ENCODE measurements around the gene HES4. TPM values are rescaled to one million over a fixed set of nuclear protein-coding genes. Genes with fewer than 3 reads are reported as not detected.

The HES4 gene, protein sequence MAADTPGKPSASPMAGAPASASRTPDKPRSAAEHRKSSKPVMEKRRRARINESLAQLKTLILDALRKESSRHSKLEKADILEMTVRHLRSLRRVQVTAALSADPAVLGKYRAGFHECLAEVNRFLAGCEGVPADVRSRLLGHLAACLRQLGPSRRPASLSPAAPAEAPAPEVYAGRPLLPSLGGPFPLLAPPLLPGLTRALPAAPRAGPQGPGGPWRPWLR
- total RNA-seq (2014; rRNA removed; shearing (Covaris generic)), result 110 and 139 TPM in 2 replicates

DNA sequence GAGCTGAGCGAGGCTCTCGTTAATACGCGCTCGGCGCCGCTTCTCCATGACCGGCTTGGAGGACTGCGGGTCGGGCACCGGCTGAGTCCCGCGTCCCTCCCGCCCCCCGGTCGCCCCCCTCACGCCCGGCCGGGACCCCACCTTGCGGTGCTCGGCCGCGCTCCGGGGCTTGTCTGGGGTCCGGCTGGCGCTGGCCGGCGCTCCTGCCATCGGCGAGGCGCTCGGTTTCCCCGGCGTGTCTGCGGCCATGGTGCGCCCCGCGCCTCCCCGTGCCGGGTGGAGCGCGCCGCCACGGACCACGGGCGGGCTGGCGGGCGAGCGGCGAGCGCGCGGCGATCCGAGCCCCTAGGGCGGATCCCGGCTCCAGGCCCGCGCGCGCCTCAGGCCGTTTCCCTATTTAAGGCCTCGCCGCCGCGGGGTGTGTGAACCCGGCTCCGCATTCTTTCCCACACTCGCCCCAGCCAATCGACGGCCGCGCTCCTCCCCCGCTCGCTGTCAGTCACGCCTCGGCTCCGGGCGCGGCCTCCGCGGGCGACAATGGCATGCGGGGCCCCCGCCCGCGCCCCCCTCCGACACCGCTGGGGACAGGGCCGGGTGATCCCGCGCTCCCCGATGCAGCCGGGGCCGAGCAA, at the start of gene HES4:
TSS of gene HES4 (minus strand) at position 373 of the 632 bp plus-strand sequence. CDS start at position 249, 124 bp downstream.
- peak; percentile 90 for DNase-seq (ENCODE audit: low spot score)

DNA sequence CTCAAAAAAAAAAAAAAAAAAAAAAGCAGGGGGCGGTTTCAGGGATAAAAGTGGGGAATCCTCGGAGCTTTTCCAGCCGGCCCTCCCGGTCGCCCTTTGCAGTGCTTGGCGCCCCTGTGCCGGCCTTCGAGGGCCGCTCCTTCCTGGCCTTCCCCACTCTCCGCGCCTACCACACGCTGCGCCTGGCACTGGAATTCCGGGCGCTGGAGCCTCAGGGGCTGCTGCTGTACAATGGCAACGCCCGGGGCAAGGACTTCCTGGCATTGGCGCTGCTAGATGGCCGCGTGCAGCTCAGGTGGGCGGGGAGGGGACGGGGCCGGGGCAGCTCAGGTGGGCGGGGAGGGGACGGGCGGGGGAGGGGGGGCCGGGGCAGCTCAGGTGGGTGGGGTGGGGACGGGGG, 48.9 kb upstream of the HES4 start:
- peak; percentile 63 for DNase-seq (ENCODE audit: low spot score)

DNA sequence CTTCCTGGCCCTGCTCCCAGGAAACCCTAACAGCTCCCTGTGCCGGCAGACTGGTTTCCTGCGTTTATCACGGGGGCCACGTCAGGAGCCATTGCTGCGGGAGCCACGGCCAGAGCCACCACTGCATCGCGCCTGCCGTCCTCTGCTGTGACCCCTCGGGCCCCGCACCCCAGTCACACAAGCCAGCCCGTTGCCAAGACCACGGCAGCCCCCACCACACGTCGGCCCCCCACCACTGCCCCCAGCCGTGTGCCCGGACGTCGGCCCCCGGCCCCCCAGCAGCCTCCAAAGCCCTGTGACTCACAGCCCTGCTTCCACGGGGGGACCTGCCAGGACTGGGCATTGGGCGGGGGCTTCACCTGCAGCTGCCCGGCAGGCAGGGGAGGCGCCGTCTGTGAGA, 48.1 kb upstream of the HES4 start:
- DNase-seq (ENCODE audit: low spot score), result no peak

DNA sequence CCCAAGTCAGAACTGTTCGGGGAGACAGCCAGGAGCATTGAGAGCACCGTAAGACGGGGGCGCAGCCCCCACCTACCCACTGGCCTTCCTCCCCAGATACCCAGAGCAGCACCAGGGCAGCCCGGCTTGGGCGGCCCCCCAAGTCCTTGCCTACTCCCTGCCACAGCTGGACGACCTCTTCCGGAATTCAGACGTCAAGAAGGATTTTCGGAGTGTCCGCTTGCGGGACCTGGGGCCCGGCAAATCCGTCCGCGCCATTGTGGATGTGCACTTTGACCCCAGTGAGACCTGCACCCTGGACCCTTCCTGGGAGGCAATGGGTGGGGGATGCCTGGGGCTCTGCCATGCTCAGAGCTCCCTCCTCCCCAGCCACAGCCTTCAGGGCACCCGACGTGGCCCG, 47.5 kb upstream of the HES4 start:
- DNase-seq (ENCODE audit: low spot score), result no peak

DNA sequence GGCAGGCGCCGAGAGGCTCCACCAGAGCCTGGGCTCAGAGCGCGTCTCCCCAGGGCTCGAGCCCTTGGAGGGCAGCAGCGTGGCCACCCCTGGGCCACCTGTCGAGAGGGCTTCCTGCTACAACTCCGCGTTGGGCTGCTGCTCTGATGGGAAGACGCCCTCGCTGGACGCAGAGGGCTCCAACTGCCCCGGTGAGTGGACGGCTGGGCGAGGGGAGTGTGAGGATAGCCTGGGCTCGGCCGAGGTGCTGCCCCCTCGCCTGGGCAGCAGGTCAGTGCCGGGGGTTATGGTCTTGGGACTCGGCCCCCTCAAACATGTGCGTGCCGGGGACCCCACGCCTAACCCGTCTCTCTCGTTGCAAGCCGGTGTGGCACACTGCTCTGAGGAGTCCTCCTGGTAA, 46.9 kb upstream of the HES4 start:
- DNase-seq (ENCODE audit: low spot score), result no peak

DNA sequence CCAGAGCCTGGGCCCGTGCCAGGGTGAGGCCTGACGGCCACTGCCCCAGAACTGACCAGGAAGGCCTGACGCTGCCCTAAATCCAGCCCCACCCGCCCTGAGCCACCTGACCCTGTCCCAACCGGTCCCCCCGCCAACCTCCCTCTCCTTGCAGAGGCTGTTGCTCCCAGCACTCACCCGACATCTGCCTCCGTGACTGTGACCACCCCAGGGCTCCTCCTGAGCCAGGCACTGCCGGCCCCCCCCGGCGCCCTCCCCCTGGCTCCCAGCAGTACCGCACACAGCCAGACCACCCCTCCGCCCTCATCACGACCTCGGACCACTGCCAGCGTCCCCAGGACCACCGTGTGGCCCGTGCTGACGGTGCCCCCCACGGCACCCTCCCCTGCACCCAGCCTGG, 46.3 kb upstream of the HES4 start:
- no peak for DNase-seq (ENCODE audit: low spot score)

DNA sequence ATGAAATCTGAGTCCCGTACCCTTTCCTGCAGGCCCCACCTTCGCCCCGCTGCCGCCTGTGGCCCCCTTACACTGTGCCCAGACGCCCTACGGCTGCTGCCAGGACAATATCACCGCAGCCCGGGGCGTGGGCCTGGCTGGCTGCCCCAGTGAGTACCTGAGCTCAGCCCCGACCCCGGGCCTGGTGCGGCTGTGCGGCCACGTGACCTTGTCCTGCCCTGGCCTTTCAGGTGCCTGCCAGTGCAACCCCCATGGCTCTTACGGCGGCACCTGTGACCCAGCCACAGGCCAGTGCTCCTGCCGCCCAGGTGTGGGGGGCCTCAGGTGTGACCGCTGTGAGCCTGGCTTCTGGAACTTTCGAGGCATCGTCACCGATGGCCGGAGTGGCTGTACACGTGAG, 45.2 kb upstream of the HES4 start:
- no peak for DNase-seq (ENCODE audit: low spot score)

DNA sequence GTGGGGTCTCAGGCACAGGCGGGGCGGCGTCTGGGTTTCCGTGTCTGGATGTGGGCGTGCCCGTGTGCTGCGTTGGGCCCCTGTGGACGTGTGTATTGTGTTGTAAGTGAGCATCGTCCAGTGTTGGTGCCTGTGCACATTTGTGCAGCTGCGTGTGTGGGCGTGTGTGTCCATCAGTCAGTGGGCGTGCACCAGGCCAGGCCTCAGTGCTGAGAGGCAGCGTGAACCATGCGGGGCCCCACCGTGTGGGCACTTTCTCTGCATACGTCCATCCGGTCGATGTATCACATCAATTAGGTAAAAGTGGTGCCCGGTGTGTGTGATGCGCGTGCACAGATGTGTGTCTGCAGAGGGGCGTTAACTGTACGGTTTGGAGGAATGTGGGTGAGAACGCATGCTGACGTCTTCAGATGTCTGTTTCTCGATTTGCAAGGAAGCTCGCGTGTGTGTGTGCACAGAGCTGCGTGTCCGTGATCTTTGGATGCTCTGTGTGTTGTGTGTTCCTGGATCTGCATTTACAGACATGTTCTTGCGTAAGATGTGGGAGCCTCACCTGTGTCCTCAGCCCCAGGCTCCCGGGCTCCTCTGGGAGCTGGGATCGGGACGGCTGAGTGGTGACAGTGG, 44.7 kb upstream of the HES4 start:
- no peak for DNase-seq (ENCODE audit: low spot score)

DNA sequence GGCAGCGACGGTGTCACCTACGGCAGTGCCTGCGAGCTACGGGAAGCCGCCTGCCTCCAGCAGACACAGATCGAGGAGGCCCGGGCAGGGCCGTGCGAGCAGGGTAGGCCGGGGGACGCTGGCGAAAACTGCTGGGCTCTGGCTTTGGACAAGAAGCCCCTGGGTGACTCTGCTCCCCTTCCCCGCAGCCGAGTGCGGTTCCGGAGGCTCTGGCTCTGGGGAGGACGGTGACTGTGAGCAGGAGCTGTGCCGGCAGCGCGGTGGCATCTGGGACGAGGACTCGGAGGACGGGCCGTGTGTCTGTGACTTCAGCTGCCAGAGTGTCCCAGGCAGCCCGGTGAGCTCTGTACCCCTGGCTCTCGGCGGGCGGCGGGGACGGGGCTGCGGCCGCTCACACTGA, 44.0 kb upstream of the HES4 start:
- DNase-seq (ENCODE audit: low spot score), result no peak

DNA sequence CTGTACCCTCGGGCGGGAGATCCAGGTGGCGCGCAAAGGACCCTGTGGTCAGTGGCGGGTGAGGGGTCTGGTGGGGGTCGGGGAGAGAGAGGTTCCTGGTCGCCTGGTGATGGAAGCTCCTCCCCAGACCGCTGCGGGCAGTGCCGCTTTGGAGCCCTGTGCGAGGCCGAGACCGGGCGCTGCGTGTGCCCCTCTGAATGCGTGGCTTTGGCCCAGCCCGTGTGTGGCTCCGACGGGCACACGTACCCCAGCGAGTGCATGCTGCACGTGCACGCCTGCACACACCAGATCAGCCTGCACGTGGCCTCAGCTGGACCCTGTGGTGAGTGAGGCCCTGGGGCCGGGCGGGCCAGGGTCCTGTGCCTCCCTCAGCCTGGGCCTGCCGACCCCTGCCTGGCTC, 43.5 kb upstream of the HES4 start:
- no peak for DNase-seq (ENCODE audit: low spot score)

DNA sequence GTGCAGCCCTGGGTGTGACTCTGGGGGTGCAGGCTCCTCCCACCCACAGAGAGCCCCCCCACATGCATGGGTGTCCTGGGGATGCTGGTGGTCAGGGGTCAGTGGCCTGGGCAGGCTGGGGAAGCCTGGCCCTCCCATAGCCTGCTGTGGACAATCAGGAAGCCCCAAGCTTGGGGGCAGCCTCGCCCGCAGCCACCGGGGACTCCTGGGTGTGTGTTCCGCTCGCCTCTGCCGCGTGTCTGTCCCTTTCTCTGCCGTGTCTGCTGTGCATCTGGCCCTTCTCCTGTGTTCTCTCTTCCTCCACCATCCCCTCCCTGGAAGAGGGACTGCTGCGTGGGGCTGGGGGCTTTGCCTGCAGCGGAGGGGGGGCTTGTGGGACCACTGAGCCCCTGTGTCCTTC, 42.9 kb upstream of the HES4 start:
- no peak for DNase-seq (ENCODE audit: low spot score)

DNA sequence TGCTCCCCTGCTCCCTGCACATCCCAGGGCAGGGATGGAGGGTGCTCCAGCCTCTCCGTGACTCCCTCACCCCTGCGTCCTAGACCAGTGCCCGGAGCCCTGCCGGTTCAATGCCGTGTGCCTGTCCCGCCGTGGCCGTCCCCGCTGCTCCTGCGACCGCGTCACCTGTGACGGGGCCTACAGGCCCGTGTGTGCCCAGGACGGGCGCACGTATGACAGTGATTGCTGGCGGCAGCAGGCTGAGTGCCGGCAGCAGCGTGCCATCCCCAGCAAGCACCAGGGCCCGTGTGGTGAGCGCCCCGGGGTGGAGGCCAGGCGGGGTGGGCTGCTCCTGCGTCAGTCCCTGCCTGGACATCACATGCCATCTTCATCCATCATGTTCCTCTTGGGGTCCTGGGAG, 42.0 kb upstream of the HES4 start:
- DNase-seq (ENCODE audit: low spot score), result no peak

DNA sequence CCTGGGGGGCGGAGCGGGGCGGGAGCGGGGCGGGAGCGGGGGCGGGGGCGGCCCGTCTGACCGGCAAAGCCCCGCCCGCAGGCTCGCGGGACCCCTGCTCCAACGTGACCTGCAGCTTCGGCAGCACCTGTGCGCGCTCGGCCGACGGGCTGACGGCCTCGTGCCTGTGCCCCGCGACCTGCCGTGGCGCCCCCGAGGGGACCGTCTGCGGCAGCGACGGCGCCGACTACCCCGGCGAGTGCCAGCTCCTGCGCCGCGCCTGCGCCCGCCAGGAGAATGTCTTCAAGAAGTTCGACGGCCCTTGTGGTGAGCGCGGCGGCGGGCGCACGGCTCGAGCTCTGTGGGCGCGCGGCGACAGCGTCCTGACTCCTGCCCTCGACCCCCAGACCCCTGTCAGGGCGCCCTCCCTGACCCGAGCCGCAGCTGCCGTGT, 41.2 kb upstream of the HES4 start:
- DNase-seq (ENCODE audit: low spot score), result no peak

DNA sequence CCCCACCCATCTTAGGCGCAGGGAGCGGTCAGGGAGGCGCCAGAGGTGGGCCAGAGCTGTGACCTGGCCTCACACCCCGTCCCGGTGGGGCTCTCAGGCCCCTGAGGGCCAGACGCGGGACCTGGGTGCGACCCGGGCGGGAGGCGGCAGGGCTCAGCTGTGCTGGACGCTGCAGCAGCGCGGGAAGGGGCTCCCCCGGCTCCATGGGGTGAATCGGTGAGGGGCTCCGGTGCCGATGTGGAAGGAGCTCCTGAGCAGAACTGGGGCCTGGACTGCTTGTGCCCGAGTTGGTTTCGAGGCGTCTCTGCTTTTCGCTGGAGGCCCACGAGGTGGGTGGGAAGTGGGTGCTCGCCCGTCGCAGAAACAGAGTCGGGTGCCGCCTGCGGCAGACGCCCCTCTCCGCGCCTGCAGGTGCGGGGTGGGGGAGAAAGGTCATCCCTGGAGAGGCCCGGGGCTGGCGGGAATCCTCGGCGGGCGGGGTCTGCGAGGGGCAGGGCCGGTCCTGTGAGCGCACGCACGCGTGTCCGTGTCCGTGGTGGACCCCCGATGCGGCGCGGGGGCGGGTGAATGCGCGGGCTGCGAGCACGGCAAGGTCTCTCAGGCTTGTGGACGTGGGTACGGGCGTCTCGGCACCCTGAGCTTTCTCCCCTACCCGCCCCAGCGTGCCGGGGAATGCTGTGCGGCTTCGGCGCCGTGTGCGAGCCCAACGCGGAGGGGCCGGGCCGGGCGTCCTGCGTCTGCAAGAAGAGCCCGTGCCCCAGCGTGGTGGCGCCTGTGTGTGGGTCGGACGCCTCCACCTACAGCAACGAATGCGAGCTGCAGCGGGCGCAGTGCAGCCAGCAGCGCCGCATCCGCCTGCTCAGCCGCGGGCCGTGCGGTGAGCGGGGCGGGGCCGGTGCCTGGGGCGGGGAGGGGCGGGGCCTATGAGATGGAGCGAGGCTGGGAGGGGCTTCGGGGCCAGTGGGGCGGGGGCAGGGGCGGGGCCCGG, 40.4 kb upstream of the HES4 start:
- DNase-seq (ENCODE audit: low spot score), result peak; percentile 87

DNA sequence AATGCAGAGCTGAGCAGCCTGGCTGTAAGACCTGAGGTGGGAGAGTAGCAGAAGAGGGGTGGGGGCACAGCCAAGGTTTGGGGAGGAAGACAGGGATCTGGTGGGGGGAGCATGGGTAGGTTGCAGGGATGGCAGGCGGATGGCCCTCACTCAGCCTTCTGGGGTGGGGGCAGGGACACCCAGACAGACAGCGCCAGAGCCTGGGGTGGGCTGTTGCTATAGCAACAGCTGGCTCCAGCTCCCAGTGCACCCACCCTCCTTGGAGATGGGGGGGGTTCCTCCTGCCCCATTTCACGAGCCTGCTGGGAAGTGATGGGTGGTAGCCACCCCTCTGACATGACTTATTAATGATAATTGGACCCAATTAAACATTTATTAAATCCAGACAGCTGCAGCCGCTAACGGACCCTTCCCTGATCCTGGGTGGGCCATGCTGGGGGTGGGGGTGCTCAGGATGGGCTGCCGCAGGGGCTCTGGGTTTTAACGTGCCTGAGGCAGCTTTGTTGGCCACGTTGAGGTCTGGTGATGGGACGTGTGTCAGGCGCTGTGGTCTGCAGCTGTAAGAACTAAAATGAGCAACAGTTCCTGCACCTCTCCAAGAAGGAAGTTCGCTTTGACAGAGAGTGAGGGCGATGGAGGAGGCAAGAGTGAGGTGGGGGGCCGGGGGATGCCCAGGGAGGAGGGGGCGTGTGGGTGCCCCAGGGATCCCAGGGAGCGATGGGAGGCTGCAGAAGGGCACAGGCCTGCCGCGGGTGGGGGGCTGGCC, 39.4 kb upstream of the HES4 start:
- DNase-seq (ENCODE audit: low spot score), result no peak

DNA sequence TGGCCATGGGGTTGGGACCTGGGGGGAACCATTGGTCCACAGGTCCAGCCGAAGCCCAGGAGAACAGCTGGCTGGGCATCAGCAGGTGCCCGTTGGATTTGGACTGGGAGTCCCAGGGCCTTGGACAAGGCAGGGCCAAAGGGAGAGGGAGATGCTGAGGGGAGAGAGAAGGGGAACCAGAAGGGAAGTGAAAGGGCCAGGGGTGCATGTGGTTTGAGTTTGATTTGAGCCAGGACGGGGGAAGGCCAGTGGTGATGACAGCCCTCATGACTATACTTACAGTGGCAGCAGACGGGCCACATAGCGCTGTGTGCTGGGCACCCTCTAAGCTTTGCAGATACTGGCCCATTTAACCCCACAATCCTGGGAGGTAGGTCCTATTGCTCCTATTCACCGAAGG, 38.8 kb upstream of the HES4 start:
- no peak for DNase-seq (ENCODE audit: low spot score)

DNA sequence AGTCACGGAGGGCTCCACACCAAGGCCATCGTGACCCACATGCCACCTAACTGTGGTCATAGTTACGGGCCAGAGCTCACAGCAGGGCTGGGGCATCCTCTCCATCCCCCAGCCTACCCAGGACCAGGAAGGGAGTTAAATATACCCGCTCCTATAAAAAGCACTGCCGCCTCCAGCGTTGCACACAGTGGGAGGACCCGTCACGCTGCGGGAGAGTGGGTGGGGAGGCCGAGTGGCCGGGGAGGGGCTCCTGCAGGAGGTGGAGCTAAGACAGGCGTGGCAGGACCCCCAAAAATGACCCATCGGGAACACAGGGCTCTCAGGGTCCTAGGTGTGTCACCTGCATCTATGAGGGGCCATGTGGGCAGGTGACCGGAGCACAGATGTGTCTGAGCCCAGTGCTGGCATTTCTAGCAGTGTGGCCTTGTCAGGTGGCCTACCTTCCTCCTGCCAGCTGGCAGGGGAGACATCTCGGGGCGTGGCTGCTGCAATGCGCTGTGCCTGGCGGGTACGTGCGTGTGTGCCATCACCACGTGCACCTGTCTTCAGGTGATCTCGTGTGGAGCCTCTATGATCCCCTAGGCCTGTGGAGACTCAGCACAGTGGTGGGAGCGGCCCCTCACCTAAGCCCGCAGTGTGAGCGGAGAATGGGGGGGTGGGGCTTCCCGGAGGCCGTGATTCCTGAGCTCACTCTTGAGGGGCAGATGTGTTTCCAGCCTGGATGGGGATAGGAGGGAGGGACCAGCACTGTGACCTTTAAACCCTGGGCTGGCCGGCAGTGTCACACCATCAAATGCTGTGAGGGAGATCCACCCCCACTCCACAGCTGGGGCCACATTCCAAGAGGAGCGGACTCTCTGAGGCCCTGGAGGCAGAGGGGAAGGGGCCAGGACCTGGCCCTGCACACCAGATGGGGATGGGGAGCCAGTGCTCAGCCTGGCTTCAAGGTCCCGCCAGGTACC, 37.8 kb upstream of the HES4 start:
- DNase-seq (ENCODE audit: low spot score), result no peak

DNA sequence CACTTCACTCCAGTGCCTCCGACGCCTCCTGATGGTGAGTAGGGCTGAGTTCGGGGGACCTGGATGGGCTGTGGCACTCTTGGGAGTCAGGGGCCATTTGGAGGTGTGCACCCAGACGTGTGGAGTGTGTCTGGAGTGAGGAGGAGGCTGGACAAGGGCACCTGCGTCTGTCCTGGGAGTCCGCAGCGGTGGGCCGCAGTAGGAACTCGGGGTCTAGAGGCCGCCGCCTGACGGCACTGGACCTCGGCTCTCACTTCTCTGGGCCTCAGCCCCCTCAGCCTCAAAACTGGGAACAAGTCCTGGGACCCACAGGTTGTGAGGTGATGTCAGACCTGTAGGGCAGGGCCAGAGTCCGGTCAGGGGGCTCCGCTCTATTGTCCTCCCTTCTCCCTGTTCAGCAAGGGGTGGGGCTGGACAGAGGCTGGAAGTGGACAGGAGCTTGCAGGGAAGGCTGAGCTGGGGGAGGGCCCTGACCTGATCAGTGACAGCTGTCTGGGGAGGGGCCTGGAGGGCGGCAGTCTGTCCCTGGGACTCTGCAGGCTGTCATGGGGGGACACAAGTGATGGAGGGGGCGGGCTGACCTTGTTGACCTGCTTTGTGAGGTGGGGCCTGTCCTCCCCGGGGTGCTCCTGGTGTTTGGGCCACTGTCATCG, 35.5 kb upstream of the HES4 start:
- no peak for DNase-seq (ENCODE audit: low spot score)

DNA sequence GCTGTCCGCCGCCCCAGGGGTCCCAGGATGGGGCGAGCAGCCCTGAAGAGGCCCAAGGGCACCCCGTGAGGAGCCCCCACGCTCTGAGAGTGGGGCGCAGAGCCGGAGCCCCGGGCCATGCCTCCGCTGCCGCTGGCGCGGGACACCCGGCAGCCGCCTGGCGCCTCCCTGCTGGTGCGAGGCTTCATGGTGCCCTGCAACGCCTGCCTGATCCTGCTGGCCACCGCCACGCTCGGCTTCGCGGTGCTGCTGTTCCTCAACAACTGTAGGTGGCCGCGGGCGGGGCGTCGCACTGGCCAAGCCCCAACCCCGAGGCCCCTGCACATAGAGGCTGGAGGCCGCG, 34.5 kb upstream of the HES4 start:
- no peak for DNase-seq (ENCODE audit: low spot score)

All from HT-29 (cell line).